GM13977 (cell line): ENCODE results near the gene EPHA2.
"Not testable (repeated sequence)": the region's sequence is repeated elsewhere in the genome, so short reads cannot be mapped to it uniquely, and the experiment has no call there.

ENCODE experiments used
- DNase-seq: peaks from one replicate; pipeline ENCODE4 v3.0.0; 2012; ENCODE audit warnings: low spot score
- CTCF ChIP-seq: IDR thresholded peaks from 2 replicates; pipeline ENCODE4 v1.5.1; 2012; ENCODE audit warnings: mild to moderate bottlenecking, control low read depth; ENCODE audit not compliant: insufficient read depth; ENCODE audit errors: extremely low read depth, missing control alignments
- in situ Hi-C: fragments of 300-500 bp; cut with MboI; formaldehyde crosslinking; loops from one replicate; pipeline ENCODE4 v1.12.0; 2022; ENCODE audit warnings: low sequenced_read_pairs, low pct_unique_long_range_greater_than_20kb, mixed read lengths, inconsistent platforms; ENCODE audit not compliant: unreplicated experiment

EPHA2 gene

GRCh38 chr1:16110456-16110855 is 45.4 kb downstream of the EPHA2 start:
- DNase-seq: no peak
- in situ Hi-C loops: loop anchor here (25.0 kb wide), 1 partner anchor 502 kb away; the partner anchor contains the start of gene NBPF1
- no peak for TF ChIP-seq CTCF

GRCh38 chr1:16109571-16109970 is 46.3 kb downstream of the EPHA2 start:
- no peak for DNase-seq
- no peak for TF ChIP-seq CTCF
- in situ Hi-C loops: loop anchor here (25.0 kb wide), 1 partner anchor 503 kb away; the partner anchor contains the start of gene NBPF1

GRCh38 chr1:16107039-16107438 is 48.8 kb downstream of the EPHA2 start:
- in situ Hi-C loops: loop anchor here (25.0 kb wide), 1 partner anchor 505 kb away; the partner anchor contains the start of gene NBPF1
- DNase-seq: not testable (repeated sequence)

- no peak for TF ChIP-seq CTCF
- in situ Hi-C loops: loop anchor here (25.0 kb wide), 1 partner anchor 511 kb away; the partner anchor contains the start of gene NBPF1
- DNase-seq: no peak
These were observed 54.2 kb downstream of the EPHA2 start for GRCh38 chr1:16101623-16102022.

- no peak for TF ChIP-seq CTCF
- DNase-seq: no peak
- in situ Hi-C loops: no loop called here
These were observed 56.5 kb downstream of the EPHA2 start for GRCh38 chr1:16099412-16099811.

GRCh38 chr1:16095447-16095846 is 60.4 kb downstream of the EPHA2 start:
- DNase-seq: no peak
- in situ Hi-C loops: no loop called here
- no peak for TF ChIP-seq CTCF

GRCh38 chr1:16094453-16095158 is 61.3 kb downstream of the EPHA2 start:
- in situ Hi-C loops: no loop called here
- DNase-seq: no peak
- no peak for TF ChIP-seq CTCF
